Activated naive CD8-positive, alpha-beta T cell treated with anti-CD3 and anti-CD28 coated beads, Interleukin-2, amount 10 ng/mL, durations not matched to agents 7 days and 5 days (primary cell): Measurements from ENCODE around the gene GPC6. TPM values are rescaled to one million over a fixed set of nuclear protein-coding genes. Genes with fewer than 3 reads are reported as not detected.

Experiments
- ATAC-seq: fragments of 150-1000 bp; cut with Tn5 transposase; one replicate; pipeline ENCODE4 v1.10.0; 2021; ENCODE audit warnings: low read depth, moderate library complexity
- POLR2A ChIA-PET: fragments of 350-600 bp; sonication (Branson Sonifier 250); formaldehyde crosslinking; loops from one replicate; lab custom pipeline; 2021; ENCODE audit warnings: antibody characterized with exemption; lab: Charles Lee
- DNase-seq: peaks from one replicate; pipeline ENCODE4 v3.0.0; 2021
- H3K27ac Mint-ChIP-seq: one replicate; pipeline ENCODE4 v1.8.0; 2022; ENCODE audit warnings: mild to moderate bottlenecking, mixed read lengths
- H3K27me3 Mint-ChIP-seq: one replicate; pipeline ENCODE4 v1.8.0; 2022; ENCODE audit warnings: mild to moderate bottlenecking, moderate library complexity, mixed read lengths
- H3K36me3 Mint-ChIP-seq: one replicate; pipeline ENCODE4 v1.8.0; 2021; ENCODE audit warnings: mild to moderate bottlenecking, mixed read lengths
- H3K4me1 Mint-ChIP-seq: one replicate; pipeline ENCODE4 v1.8.0; 2021; ENCODE audit warnings: mixed read lengths
- H3K4me3 Mint-ChIP-seq: one replicate; pipeline ENCODE4 v1.8.0; 2022; ENCODE audit warnings: mild to moderate bottlenecking, moderate library complexity, mixed read lengths
- H3K9me3 Mint-ChIP-seq: one replicate; pipeline ENCODE4 v1.8.0; 2021; ENCODE audit warnings: mixed read lengths
- total RNA-seq, 2 experiments: library from RNA; stranded (reverse); gene quantifications; one replicate each; pipeline ENCODE4 v1.2.3, GENCODE V29; 2021

The GPC6 gene
- total RNA-seq, 2 experiments from 2014 or later: not detected

- Mint-ChIP-seq H3K36me3 (no peaks in the 10 kb centered on the region), H3K4me3 (no peak overlapping the region), H3K4me1 (no peaks in the 10 kb centered on the region), H3K27ac (no peak overlapping the region), H3K27me3 (no peaks in the 10 kb centered on the region), H3K9me3 (no peaks in the 10 kb centered on the region)
- ATAC-seq: no peak
- POLR2A ChIA-PET: no interaction called here
- no peak for DNase-seq
Measured at GRCh38 chr13:94058821-94059360, 832.3 kb downstream of the GPC6 start.

- Mint-ChIP-seq H3K36me3 (no peaks in the 10 kb centered on the region), H3K27me3 (no peaks in the 10 kb centered on the region), H3K4me1 (no peaks in the 10 kb centered on the region), H3K9me3 (no peaks in the 10 kb centered on the region), H3K27ac (no peak overlapping the region), H3K4me3 (no peak overlapping the region)
- DNase-seq (no peak), ATAC-seq (no peak)
- POLR2A ChIA-PET: no interaction called here
Measured at GRCh38 chr13:94061301-94061700, 834.7 kb downstream of the GPC6 start.

GRCh38 chr13:94063096-94063495 lies 836.5 kb downstream of the GPC6 start:
- POLR2A ChIA-PET: no interaction called here
- Mint-ChIP-seq H3K36me3 (no peaks in the 10 kb centered on the region), H3K27me3 (no peaks in the 10 kb centered on the region), H3K4me3 (no peak overlapping the region), H3K27ac (no peak overlapping the region), H3K4me1 (no peaks in the 10 kb centered on the region), H3K9me3 (peaks cover 1% of the 10 kb centered on the region)
- DNase-seq (no peak), ATAC-seq (no peak)

- ATAC-seq (no peak), DNase-seq (no peak)
- no peaks in the 10 kb centered on the region for H3K4me1 Mint-ChIP-seq
- H3K36me3 Mint-ChIP-seq: no peaks in the 10 kb centered on the region
- H3K9me3 Mint-ChIP-seq: peaks cover 1% of the 10 kb centered on the region
- POLR2A ChIA-PET: no interaction called here
- H3K27ac Mint-ChIP-seq: no peak overlapping the region
- no peaks in the 10 kb centered on the region for H3K27me3 Mint-ChIP-seq
- no peak overlapping the region for H3K4me3 Mint-ChIP-seq
Measured at GRCh38 chr13:94063848-94064247, 837.2 kb downstream of the GPC6 start.

GRCh38 chr13:94065741-94066140 lies 839.1 kb downstream of the GPC6 start:
- H3K27ac Mint-ChIP-seq: no peak overlapping the region
- no peaks in the 10 kb centered on the region for H3K4me1 Mint-ChIP-seq
- DNase-seq (no peak), ATAC-seq (no peak)
- POLR2A ChIA-PET: no interaction called here
- H3K27me3 Mint-ChIP-seq: no peaks in the 10 kb centered on the region
- peaks cover 1% of the 10 kb centered on the region for H3K9me3 Mint-ChIP-seq
- H3K36me3 Mint-ChIP-seq: no peaks in the 10 kb centered on the region
- H3K4me3 Mint-ChIP-seq: no peak overlapping the region

GRCh38 chr13:94073007-94073744 lies 846.6 kb downstream of the GPC6 start:
- peaks cover 5% of the 10 kb centered on the region for H3K9me3 Mint-ChIP-seq
- POLR2A ChIA-PET: no interaction called here
- H3K36me3 Mint-ChIP-seq: no peaks in the 10 kb centered on the region
- no peak overlapping the region for H3K4me3 Mint-ChIP-seq
- peaks cover 2% of the 10 kb centered on the region for H3K27me3 Mint-ChIP-seq
- ATAC-seq (no peak), DNase-seq (no peak)
- no peaks in the 10 kb centered on the region for H3K4me1 Mint-ChIP-seq
- H3K27ac Mint-ChIP-seq: no peak overlapping the region

GRCh38 chr13:94079876-94080275 lies 853.3 kb downstream of the GPC6 start:
- POLR2A ChIA-PET: no interaction called here
- Mint-ChIP-seq H3K9me3 (peaks cover 3% of the 10 kb centered on the region), H3K4me1 (no peaks in the 10 kb centered on the region), H3K27ac (no peak overlapping the region), H3K4me3 (no peak overlapping the region), H3K36me3 (no peaks in the 10 kb centered on the region), H3K27me3 (peaks cover 2% of the 10 kb centered on the region)
- no peak for DNase-seq
- ATAC-seq: no peak

- Mint-ChIP-seq H3K36me3 (no peaks in the 10 kb centered on the region), H3K9me3 (peaks cover 3% of the 10 kb centered on the region), H3K27me3 (peaks cover 2% of the 10 kb centered on the region), H3K4me1 (no peaks in the 10 kb centered on the region), H3K4me3 (no peak overlapping the region), H3K27ac (no peak overlapping the region)
- POLR2A ChIA-PET: no interaction called here
- DNase-seq (no peak), ATAC-seq (no peak)
Measured at GRCh38 chr13:94080527-94080926, 853.9 kb downstream of the GPC6 start.

GRCh38 chr13:94087100-94087499 lies 860.5 kb downstream of the GPC6 start:
- ATAC-seq (no peak), DNase-seq (no peak)
- H3K4me1 Mint-ChIP-seq: peaks cover 2% of the 10 kb centered on the region
- H3K36me3 Mint-ChIP-seq: no peaks in the 10 kb centered on the region
- no peak overlapping the region for H3K27ac Mint-ChIP-seq
- no peaks in the 10 kb centered on the region for H3K27me3 Mint-ChIP-seq
- no peaks in the 10 kb centered on the region for H3K9me3 Mint-ChIP-seq
- no peak overlapping the region for H3K4me3 Mint-ChIP-seq
- POLR2A ChIA-PET: no interaction called here

- Mint-ChIP-seq H3K27me3 (peaks cover 2% of the 10 kb centered on the region), H3K27ac (no peak overlapping the region), H3K4me1 (peaks cover 2% of the 10 kb centered on the region), H3K4me3 (no peak overlapping the region), H3K9me3 (no peaks in the 10 kb centered on the region), H3K36me3 (no peaks in the 10 kb centered on the region)
- DNase-seq: no peak
- POLR2A ChIA-PET: no interaction called here
- ATAC-seq: no peak
Measured at GRCh38 chr13:94088742-94089141, 862.1 kb downstream of the GPC6 start.

- H3K27me3 Mint-ChIP-seq: peaks cover 2% of the 10 kb centered on the region
- POLR2A ChIA-PET: no interaction called here
- H3K27ac Mint-ChIP-seq: no peak overlapping the region
- no peaks in the 10 kb centered on the region for H3K36me3 Mint-ChIP-seq
- peaks cover 2% of the 10 kb centered on the region for H3K4me1 Mint-ChIP-seq
- no peaks in the 10 kb centered on the region for H3K9me3 Mint-ChIP-seq
- ATAC-seq (no peak), DNase-seq (no peak)
- H3K4me3 Mint-ChIP-seq: peak overlapping the region; percentile 29
Measured at GRCh38 chr13:94090773-94091480, 864.3 kb downstream of the GPC6 start.

- DNase-seq (no peak), ATAC-seq (no peak)
- Mint-ChIP-seq H3K4me3 (no peak overlapping the region), H3K9me3 (no peaks in the 10 kb centered on the region), H3K27ac (no peak overlapping the region), H3K4me1 (peaks cover 2% of the 10 kb centered on the region), H3K27me3 (peaks cover 2% of the 10 kb centered on the region), H3K36me3 (no peaks in the 10 kb centered on the region)
- POLR2A ChIA-PET: no interaction called here
Measured at GRCh38 chr13:94093652-94094315, 867.2 kb downstream of the GPC6 start.

- Mint-ChIP-seq H3K4me1 (no peaks in the 10 kb centered on the region), H3K4me3 (no peak overlapping the region), H3K36me3 (no peaks in the 10 kb centered on the region), H3K27me3 (no peaks in the 10 kb centered on the region), H3K27ac (no peak overlapping the region), H3K9me3 (peaks cover 4% of the 10 kb centered on the region)
- POLR2A ChIA-PET: no interaction called here
- DNase-seq: no peak
- ATAC-seq: no peak
Measured at GRCh38 chr13:94109715-94110374, 883.2 kb downstream of the GPC6 start.
